ENCODE data around the gene LRRC49.
"Not testable (repeated sequence)": the region's sequence is repeated elsewhere in the genome, so short reads cannot be mapped to it uniquely, and the experiment has no call there.

LRRC49 gene

DNA sequence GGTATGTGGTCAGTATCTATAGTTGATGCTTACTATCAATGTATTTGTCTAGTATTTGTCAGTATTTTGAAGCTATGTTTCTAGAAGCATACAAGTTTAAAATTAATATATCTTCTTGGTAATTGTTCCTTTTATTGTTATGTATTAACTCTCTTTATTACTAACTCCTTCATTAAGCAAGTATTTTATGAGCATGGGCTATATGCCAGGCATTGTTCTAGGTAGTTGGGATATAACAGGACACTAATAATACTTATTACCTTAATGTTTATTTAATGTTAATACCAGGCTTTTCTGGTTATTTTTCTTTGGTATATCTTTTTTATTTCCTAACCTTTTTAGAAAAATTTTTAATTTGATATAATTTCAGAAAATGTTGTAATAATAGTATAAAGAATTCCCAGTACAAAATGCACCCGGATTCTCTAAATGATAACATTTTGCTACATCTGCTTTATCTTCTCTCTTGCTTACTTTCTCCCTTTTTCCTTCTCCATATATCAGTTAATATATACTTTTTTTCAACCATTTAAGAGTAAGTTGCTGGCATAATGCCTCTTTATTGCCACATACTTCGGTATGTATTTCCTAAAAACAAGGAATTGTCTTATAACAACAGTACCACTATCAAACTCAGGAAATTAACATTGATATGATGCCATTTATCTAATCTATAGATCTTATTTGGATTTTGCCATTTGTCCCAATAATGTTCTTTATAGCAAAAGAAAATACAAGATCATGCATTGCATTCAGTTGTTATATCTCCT lies 30.9 kb downstream of the LRRC49 start:
- no peak for DNase-seq

DNA sequence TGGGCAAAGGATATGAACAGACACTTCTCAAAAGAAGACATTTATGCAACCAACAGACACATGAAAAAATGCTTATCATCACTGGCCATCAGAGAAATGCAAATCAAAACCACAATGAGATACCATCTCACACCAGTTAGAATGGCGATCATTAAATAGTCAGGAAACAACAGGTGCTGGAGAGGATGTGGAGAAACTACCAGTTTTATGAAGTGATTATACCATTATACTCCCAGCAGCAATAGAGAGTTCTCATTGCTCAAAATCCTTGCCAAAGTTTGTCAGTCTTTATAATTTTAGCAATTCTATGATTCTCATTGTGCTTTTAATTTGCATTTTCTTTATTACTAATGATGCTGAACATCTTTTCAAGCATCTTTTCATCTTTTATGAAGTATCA lies 34.3 kb downstream of the LRRC49 start:
- not testable (repeated sequence) for DNase-seq

DNA sequence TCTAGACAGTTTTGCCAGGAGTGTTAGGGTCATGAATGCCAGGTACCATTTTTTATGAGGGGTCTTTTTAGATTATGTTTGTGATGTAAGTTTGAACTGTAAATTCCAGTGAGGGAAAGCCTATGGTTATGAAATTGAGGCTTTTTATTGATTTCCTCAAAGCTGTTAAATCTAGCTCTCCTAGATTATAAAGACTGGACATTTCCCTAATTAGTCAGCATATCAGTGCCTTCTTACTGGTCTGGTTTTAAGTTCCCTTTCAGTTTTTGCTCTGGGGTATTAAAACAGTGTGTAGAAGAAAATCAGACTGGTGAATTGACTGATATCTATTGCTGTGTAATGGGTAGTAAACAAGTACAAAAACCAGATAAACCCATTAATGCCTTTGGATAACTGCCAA lies 39.2 kb downstream of the LRRC49 start:
- no peak for DNase-seq

DNA sequence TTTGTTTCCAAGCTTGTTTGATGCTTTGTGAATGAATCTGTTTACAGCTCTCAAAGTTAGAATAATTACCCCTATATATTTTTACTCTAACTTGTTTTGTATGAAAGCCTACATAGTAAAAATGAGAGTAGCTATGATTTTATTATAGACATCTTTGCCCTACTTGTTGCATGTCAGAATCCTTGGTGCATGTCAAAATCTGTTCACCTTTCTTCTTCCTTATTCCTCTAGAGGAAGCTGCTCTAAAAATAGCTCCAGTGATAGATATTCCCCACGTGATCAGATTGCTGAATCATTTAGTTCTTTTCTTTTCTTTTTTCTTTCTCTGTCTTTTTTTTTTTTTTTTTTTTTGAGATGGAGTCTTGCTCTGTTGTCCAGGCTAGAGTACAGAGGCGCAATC lies 39.8 kb downstream of the LRRC49 start:
- DNase-seq, result no peak

DNA sequence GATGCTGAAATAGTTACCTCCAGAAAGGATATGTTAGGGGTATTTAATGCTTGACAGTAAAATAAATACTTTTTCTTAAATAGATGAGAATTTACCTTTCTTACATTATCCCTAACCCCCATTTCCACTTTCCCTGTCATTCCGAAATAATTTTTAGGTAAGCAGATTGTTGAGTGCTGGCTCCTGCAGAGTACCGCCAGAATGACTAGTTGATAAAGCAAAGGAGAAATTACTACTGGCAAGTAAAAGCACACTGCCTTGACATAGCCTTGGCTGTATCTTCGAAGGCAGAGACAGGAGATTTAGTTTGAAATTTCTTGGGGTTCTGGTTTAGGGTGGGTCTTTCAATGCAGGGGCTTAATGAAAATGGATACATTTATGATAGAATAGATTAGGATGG lies 40.8 kb downstream of the LRRC49 start:
- no peak for DNase-seq

DNA sequence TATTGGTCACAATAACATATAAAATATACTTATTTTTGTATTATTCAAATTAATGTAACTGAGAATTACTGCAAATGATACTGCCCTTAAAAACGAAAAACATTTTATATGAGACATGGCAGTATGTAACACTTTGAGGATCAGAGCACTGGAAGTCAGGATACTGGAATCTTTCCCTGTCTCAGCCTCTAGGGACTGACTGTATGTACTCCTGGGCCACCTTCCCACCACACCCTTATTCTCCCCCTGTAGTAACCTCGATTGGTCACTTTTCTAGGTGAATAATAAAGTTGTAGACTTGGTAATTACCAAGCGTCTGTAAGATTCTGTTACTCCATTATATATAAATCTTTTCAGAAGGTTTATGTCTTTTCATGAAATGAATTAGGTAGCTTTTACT lies 43.0 kb downstream of the LRRC49 start:
- DNase-seq, result no peak

DNA sequence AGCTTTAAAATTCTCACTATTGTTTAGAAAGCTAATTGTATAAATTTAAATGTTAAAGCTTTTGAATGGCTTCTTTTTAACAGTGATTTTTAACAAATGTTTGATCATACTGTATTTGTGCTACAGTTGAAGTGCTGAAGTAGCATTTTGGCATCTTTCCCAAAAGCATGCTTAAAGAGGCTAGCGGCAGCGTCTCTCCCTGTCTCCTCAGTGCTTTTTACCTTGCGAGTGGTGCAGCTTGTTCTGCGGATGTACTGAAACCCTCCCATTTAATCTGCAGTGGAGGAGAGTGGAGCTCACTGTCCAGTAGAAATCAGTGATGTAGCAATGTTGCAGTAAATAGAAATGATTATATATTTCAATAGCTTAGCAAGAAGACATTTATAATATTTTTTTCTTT lies 43.7 kb downstream of the LRRC49 start:
- no peak for DNase-seq

DNA sequence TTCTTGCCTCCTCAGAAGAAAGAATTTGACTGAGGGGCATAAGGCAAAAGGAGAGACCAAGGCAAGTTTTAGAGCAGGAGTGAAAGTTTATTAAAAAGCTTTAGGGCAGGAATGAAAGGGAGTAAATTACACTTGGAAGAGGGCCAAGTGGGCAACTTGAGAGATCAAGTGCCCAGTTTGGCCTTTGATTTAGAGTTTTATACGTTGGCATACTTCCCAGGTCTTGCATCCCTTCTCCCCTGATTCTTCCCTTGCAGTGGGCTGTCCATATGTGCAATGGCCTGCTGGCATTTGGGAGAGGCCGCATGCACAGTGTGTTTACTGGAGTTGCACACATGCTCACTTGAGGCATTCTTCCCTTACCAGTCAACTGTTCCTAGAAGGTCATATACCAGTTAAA lies 50.7 kb downstream of the LRRC49 start:
- DNase-seq, result not testable (repeated sequence)

DNA sequence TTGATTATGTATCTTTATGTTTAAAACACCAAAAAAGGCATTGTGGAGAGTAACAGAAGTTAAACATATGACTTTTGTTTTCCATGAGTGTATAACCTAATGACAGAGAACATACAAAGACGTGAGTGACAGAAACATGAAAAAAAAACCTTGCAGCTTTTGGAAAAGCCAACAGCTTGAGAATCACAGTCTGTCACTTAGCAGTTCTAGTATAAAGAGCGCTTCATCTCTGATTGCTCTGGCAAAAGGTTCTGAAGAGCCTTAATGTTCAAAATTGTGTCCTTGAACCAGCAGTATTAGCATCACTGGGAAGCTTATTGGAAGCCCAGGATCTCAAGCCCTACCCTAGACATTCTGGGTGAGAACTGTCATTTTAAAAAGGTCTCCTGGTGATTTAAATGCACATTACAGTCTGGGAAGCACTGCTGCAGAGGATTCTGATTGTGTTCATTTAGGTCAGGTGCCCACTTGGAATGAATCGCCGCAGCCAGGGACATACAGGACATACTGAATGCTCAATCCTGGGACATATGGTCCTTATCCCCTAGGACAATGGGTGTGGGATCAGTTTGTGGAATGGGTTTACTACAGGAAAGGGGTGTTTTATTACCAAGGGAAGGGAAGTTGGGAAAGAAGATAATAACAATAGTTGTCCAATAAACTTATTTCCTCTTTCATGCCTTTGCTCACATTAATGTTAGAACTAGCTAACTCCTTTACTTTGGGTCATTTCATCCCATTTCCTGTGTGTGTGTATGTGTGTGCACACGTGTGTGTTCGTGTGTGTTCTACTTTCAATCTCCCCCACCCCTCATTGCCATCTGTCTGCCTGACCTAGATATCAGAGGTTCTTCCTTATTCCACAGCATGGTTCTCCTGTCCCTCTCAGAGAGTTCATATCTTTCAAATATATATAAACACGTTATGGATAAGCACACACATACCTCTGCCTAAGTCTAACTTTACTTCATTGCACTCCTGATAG lies 55.0 kb downstream of the LRRC49 start:
- no peak for DNase-seq

DNA sequence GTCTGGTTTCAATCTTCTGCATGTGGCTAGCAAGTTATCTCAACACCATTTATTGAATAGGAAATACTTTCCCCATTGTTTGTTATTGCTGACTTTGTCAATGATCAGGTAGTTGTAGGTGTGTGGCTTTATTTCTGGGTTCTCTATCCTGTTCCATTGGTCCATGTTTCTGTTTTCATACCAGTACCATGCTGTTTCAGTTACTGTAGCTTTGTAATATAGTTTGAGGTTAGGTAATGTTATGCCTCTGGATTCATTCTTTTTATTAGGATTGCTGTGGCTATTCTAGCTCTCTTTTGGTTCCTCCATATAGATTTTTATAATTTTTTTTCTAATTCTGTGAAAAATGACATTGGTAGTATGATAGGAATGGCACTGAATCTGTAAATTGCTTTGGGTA lies 58.3 kb downstream of the LRRC49 start:
- DNase-seq, result no peak

DNA sequence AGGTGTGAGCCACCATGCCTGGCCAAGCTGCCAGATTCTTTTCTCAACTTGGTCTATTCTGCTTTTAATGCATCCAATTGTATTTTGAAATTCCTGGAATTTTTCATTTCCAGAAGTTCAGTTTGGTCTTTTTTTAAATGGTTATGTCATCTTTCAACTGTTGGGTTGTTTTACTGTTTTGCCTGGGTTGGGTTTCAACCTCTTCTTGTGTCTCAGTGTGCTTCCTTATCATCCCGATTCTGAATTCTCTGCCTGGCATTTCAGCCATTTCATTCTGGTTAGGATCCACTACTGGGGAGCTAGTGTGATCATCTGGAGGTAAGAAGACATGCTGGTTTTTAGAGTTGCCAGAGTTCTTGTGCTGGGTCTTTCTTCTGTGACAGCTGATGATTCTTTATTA lies 61.5 kb downstream of the LRRC49 start:
- DNase-seq, result no peak

DNA sequence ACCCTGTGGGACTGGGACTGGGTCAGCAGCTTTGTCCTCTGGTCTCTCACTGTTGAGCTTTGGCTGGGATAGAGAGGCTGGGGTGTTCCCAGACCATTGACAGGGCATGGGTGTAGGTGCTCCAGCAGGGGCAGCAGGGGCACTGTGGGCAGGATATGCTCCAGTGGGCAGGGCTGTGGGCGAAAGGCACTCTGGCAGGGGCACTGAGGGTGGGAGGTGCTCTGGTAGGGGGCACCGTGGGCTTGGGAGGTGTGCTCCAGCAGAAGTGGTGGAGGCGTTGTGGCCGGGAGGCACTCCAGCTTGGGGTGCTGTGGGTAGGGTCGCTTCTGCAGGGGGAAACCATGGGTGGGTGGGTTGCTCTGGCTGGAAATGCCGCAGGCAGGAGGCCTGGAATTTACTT lies 62.1 kb downstream of the LRRC49 start:
- no peak for DNase-seq

DNA sequence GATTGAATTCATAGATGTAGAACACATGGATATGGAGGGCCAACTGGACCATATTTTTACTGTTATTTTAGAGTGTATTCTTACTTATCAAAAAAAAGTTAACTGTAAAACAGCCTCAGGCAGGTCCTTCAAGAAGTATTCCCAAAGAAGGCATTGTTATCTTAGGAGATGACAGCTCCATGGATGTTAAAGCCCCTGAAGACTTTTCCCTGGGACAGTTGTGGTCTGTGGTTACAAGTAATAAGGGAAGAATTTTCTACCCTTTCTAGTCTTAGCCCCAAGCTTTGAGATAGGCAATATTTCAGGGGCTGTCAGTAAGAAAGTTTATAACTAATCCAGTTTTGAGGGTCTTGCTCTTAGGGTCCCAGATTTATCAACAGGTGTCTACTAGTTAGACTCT lies 62.5 kb downstream of the LRRC49 start:
- DNase-seq, result no peak

DNA sequence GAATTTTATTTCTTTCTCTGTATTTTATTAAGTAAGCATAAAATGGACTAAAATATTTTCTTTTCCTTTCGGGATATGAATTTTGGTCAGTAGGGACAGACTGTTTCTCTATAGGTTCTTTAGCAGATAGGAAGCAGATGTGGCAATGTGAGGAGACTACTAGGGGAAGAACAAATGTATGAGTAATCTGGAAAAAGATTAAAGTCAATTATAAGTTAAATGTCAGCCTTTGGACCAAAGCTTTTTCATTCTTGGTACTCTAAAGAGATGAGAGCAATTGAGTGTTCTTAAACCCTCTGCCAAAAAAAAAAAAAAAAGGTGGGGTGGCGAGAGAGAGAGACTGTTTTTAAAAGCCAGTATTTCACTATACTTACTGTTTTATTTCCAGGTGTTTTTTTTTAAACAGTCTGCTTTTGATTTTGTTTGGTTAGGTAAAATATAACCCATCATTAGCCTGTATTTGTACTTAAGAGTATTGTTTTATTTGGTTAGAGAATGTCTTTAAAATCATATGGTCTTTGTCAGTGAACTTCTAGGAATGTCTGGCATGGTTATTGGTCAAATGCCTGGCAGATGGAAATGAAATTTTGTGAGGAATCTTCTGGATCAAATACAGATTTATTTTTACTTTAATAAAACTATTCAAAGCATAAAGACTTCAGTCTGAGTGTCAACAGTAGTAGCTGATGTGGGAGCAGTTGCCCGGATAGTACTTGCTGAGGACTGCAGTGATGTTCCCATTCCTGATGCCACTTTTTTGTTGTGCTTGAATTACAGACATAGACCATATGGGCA lies 63.8 kb downstream of the LRRC49 start:
- DNase-seq, result no peak

DNA sequence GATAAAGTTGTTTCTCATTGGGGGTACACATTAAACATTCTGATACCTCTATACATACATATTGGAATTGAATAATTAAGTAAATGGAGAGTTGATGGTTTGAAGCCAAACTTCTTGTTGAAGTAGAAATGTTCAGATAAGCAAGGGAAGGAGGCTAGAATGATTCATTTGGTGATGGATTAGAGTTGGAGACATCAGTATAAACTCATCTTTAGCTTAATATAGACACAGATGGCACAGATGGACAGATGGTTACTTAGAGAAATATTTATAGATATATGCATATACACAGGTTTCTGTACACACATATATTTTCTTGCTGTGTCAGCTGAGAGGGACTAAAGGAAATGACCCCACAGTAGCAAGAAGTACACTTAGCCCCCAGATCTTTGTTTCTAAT lies 69.5 kb downstream of the LRRC49 start:
- DNase-seq, result no peak

DNA sequence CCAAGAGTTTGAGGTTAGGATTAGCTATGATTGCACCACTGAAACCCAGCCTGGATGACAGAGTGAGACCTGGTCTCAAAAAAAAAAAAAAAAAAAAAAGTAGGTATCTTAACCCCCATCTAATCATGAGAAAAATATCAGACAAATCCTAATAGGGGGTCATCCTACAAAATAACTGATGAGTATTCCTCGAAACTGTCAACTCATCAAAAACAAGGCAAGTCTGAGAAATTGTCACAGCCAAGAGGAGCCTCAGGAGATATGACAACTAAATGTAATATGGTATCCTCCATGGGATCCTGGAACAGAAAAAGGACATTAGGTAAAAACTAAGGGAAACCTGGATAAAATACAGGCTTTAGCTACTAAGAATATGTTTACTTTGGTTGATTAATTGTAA lies 70.6 kb downstream of the LRRC49 start:
- no peak for DNase-seq

DNA sequence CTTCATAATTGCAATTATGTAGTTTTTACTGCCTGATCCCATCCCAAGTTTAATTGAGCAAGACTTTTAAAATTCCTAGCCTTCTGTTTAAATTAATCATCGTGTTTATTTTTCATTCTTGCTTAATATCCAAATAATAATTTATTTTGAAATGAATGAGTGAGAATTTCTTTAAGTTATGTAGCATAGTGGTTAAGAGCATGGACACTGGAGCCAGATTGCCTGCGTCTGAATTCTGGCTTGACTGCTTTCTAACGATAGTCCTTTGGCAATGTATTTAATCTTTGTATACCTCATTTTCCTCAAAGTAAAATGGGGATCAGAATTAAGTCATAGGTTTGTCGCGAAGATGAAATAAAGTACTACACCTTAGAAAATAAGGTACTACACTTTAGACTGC lies 71.4 kb downstream of the LRRC49 start:
- no peak for DNase-seq

DNA sequence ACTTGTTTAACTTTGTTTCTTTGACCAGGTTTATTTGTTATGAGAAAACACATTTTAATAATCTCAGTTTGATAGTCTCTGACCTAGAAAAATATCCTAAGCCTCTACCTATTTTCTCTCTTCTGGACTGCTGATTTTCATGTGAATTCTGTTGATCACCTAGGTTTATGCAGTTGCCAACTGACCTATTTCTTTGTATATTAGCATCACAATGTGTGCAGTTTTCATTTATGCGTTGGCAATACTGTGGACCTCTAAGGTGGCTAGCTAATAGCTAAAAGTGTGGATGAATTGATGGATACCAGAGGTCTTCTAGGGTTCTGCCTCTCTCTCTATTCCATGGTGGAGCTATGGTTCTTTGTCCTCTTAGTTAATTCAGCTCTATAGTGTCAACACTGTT lies 72.1 kb downstream of the LRRC49 start:
- DNase-seq, result no peak

DNA sequence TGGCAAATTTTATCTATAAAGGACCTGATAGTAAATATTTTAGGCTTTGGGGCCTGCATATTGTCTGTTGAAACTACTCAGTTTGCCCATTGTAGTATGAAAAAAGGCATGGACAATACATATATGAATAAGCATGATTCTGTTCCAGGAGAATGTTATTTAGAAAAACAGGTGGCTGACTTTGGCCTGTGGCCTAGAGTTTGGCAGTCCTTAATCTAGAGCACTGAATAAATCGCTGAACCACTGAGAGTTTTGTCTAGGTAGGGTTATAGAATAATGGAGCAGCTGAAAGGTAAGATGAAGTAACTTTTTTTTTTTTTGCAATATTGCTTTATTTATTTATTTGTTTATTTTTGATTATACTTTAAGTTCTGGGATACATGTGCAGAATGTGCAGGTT lies 75.0 kb downstream of the LRRC49 start:
- no peak for DNase-seq

DNA sequence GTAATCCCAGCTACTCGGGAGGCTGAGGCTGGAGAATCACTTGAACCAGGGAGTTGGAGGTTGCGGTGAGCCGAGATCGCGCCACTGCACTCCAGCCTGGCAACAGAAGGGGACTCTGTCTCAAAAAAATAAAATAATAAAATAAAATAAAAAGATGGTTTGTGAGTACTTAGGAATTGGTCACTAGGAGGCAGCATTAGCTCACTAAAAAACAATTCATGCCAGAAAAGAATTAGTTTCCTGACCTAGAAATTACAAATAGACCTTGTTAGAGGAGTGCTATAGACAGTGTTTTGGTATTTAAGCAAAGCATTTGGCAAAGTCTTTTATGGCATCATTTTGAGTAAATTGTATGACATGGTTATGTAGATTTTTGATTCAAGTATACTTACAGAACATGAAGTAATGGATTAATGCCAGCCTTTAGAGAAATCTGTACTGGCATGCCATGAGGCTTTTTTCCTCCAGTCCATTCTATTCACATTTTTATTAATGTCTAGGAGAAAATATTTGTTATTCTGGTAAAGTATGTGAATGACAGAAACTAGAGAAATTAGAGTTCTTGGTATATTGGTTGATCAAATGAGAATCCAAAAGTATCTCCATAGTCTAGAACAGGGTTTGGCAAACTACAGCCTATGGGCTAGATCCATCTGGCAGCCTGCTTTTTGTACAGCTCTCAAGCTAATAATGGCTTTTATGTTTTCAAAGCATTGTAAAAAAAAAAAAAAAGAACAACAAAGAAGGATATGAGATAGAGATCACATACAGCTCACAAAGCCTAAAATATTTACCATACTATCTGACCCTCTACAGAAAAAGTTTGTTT lies 81.6 kb downstream of the LRRC49 start:
- DNase-seq, result no peak

DNA sequence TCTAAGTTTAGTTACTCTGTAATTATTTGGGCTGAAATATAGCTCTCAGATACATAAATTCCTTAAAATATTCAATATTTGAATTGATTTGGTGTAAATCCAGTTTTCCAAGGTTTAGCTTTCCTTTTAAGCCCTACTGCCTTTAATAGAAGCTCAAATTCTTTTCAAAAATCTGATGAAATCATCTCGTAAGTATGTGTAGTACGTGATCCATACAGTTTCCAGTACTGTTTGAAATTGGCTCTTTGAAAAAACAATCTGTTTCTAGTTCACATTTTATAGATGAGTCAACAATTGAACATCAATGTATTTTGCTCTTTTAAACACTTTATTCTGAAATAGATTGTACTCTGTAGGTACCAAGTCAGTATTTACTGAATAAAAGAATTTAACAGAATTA lies 84.2 kb downstream of the LRRC49 start:
- no peak for DNase-seq

DNA sequence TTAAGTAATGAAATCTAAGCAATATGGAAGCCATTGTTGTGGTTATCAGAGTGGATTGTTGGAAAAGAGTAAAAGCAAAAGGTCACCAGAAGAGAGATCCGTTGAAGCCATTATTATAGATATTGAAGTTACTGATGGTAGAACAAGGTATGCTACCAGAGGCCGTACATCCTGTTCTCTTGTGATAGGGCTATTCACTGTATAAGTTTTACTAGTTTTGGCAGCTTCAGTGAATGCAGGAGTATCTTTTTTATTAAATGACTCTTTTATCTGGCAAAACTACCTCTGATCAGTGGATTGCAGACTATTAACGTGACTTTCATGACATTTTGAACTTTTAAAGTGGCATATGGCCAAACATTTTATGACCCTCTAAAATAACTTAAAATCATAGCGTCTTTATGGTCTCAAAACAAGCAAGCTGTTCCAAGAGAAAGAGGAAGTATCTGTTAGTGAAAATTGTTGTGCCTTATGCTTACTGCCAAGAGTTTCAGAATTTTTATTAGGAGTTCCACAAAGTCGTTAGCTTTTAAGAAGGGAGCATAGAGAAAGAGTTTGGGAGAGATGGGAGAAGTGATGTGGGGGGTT lies 102.9 kb downstream of the LRRC49 start:
- no peak for DNase-seq
